KMS-11 (cell line): ENCODE measurements around the gene TRPM1.
A peak's percentile ranks its signal among the peaks of the same experiment; 100 is the strongest.

Source experiments
- H2AFZ ChIP-seq: fragments of 200-600 bp; sonication (generic); 2 replicates; pipeline ENCODE4 v1.6.1; 2016; ENCODE audit warnings: antibody characterized with exemption, mixed run types, low read depth
- H3K27ac ChIP-seq: fragments of 200-600 bp; sonication (generic); 2 replicates; pipeline ENCODE4 v1.6.1; 2016; ENCODE audit warnings: mild to moderate bottlenecking, mixed run types
- H3K27me3 ChIP-seq: fragments of 200-600 bp; sonication (generic); 2 replicates; pipeline ENCODE4 v1.6.1; 2017; ENCODE audit warnings: mild to moderate bottlenecking, low read depth, mixed run types, moderate library complexity; ENCODE audit not compliant: insufficient read depth
- H3K36me3 ChIP-seq: fragments of 200-600 bp; sonication (generic); 2 replicates; pipeline ENCODE4 v1.6.1; 2017; ENCODE audit warnings: mild to moderate bottlenecking, mixed run types; ENCODE audit not compliant: insufficient read depth
- H3K4me1 ChIP-seq: fragments of 200-600 bp; sonication (generic); 2 replicates; pipeline ENCODE4 v1.6.1; 2016; ENCODE audit warnings: mild to moderate bottlenecking, low read depth, mixed run types; ENCODE audit not compliant: poor library complexity, severe bottlenecking
- H3K4me2 ChIP-seq: fragments of 200-600 bp; sonication (generic); 2 replicates; pipeline ENCODE4 v1.7.0; 2016; ENCODE audit warnings: mild to moderate bottlenecking, mixed run types
- H3K4me3 ChIP-seq: fragments of 200-600 bp; sonication (generic); IDR thresholded peaks from 2 replicates; pipeline ENCODE4 v1.6.1; 2017; ENCODE audit warnings: low read depth, low read length, mixed read lengths; ENCODE audit not compliant: insufficient read depth
- H3K79me2 ChIP-seq: fragments of 200-600 bp; sonication (generic); 2 replicates; pipeline ENCODE4 v1.6.1; 2016; ENCODE audit warnings: low read depth, mixed run types; ENCODE audit not compliant: insufficient read depth
- H3K9ac ChIP-seq: fragments of 200-600 bp; sonication (generic); 2 replicates; pipeline ENCODE4 v1.6.1; 2016; ENCODE audit warnings: mild to moderate bottlenecking, mixed run types
- H4K20me1 ChIP-seq: fragments of 200-600 bp; sonication (generic); 2 replicates; pipeline ENCODE4 v1.6.1; 2016; ENCODE audit warnings: mild to moderate bottlenecking, mixed run types; ENCODE audit not compliant: insufficient read depth
- TF ChIP-seq, protein P1 (sequence below): fragments of 200-600 bp; sonication (generic); conservative IDR thresholded peaks from 2 replicates; pipeline ENCODE4 v1.6.1; 2017; ENCODE audit warnings: low read depth, mild to moderate bottlenecking, antibody characterized with exemption, low read length, moderate library complexity, mixed read lengths

The TRPM1 gene

DNA sequence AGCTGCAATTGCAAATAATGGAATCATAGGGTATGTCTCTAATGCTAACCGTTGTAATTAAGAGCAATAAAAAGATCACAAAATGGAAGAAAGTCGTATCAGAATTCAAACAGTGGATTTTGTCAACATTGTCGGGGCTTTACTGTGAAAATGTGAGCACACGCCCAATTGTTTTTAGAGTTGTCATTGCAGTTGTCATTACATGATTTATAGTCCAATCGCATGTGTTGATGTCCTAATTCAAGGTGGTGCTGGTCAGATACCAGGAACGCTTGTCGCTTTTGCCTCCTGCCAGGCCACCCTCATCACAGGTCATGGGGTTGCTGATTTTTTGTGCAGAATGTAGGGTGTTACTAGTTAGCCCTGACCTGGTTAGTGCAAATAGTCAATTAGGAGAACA is 16.2 kb downstream of the TRPM1 start:
- Histone ChIP-seq H3K4me2 (no peak overlapping the region), H3K27ac (no peak overlapping the region), H3K4me3 (no peak overlapping the region), H3K9ac (no peak overlapping the region), H3K27me3 (no peaks in the 10 kb centered on the region), H3K4me1 (peaks cover 62% of the 10 kb centered on the region), H4K20me1 (no peaks in the 10 kb centered on the region), H3K79me2 (no peaks in the 10 kb centered on the region), H2AFZ (no peak overlapping the region), H3K36me3 (no peaks in the 10 kb centered on the region)
- TF ChIP-seq, protein P1, sequence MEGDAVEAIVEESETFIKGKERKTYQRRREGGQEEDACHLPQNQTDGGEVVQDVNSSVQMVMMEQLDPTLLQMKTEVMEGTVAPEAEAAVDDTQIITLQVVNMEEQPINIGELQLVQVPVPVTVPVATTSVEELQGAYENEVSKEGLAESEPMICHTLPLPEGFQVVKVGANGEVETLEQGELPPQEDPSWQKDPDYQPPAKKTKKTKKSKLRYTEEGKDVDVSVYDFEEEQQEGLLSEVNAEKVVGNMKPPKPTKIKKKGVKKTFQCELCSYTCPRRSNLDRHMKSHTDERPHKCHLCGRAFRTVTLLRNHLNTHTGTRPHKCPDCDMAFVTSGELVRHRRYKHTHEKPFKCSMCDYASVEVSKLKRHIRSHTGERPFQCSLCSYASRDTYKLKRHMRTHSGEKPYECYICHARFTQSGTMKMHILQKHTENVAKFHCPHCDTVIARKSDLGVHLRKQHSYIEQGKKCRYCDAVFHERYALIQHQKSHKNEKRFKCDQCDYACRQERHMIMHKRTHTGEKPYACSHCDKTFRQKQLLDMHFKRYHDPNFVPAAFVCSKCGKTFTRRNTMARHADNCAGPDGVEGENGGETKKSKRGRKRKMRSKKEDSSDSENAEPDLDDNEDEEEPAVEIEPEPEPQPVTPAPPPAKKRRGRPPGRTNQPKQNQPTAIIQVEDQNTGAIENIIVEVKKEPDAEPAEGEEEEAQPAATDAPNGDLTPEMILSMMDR: no peak

DNA sequence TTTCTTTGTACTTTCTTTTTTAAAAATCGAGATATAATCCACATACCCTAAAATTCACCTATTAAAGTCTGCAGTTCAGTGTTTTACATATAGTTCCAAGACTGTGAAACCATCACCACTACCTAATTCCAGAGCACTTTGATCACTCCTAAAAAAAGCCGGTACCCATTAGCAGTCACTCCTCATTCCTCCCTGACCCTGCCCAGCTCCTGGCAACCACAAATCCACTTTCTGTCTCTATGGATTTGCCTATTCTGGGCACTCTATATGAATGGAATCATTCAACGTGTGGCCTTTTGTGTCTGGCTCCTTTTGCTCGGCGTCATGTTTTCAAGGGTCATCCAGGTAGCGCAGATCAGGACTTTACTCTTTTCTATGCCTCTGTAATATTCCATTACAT is 17.3 kb downstream of the TRPM1 start:
- peak overlapping the region; percentile 2; the same call in 1 of the 2 replicates for H2AFZ ChIP-seq
- H4K20me1 ChIP-seq: no peaks in the 10 kb centered on the region
- H3K4me2 ChIP-seq: peak overlapping the region; percentile 79
- no peaks in the 10 kb centered on the region for H3K36me3 ChIP-seq
- peak overlapping the region; percentile 62; the same call in 1 of the 2 replicates for H3K27ac ChIP-seq
- H3K79me2 ChIP-seq: no peaks in the 10 kb centered on the region
- TF ChIP-seq, protein P1: no peak
- peaks cover 74% of the 10 kb centered on the region for H3K4me1 ChIP-seq
- no peak overlapping the region for H3K9ac ChIP-seq
- no peaks in the 10 kb centered on the region for H3K27me3 ChIP-seq
- no peak overlapping the region for H3K4me3 ChIP-seq

DNA sequence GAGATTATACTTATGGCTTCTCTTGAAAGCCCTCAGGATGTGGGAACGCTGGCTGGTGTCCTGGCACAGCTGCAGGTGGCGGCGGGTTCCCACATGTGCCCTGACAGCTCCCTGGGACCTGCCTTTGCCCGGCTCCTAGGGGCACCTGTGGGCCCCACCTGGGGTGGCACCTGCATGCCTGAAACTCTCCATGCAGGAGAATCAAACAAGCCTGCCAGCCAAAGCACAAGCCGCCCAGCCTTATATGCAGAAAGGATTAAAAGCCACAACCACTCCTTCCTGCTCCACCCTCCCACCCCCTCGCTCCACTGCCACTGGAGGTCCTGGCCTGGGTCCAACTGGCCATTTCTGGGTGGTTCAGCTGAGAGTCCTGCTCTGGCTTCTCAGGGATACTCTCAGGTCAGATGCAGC is 18.1 kb downstream of the TRPM1 start:
- Histone ChIP-seq H3K36me3 (no peaks in the 10 kb centered on the region), H3K9ac (no peak overlapping the region), H3K4me2 (peak overlapping the region; percentile 79), H3K4me3 (no peak overlapping the region), H2AFZ (peak overlapping the region; percentile 2; the same call in 1 of the 2 replicates), H3K79me2 (no peaks in the 10 kb centered on the region), H3K4me1 (peaks cover 82% of the 10 kb centered on the region), H3K27me3 (no peaks in the 10 kb centered on the region), H3K27ac (peak overlapping the region; percentile 62), H4K20me1 (no peaks in the 10 kb centered on the region)
- TF ChIP-seq, protein P1: no peak

GRCh38 chr15:31082771-31083369 is 18.7 kb downstream of the TRPM1 start:
- peaks cover 87% of the 10 kb centered on the region for H3K4me1 ChIP-seq
- H3K79me2 ChIP-seq: no peaks in the 10 kb centered on the region
- TF ChIP-seq, protein P1: no peak
- H3K9ac ChIP-seq: no peak overlapping the region; the same call in 1 of the 2 replicates
- no peaks in the 10 kb centered on the region for H3K27me3 ChIP-seq
- H4K20me1 ChIP-seq: no peaks in the 10 kb centered on the region
- peak overlapping the region; percentile 3; the same call in 1 of the 2 replicates for H2AFZ ChIP-seq
- peak overlapping the region; percentile 79 for H3K4me2 ChIP-seq
- no peak overlapping the region for H3K4me3 ChIP-seq
- peak overlapping the region; percentile 62 for H3K27ac ChIP-seq
- H3K36me3 ChIP-seq: no peaks in the 10 kb centered on the region
